GM12874 (cell line): Measurements from ENCODE around the gene IQSEC1.

Source experiments
- CTCF ChIP-seq: IDR thresholded peaks from 2 replicates; pipeline ENCODE4 v1.5.1; 2011; ENCODE audit warnings: low read depth, mild to moderate bottlenecking, control low read depth, low read length, moderate library complexity; ENCODE audit not compliant: insufficient read depth

Gene IQSEC1

DNA sequence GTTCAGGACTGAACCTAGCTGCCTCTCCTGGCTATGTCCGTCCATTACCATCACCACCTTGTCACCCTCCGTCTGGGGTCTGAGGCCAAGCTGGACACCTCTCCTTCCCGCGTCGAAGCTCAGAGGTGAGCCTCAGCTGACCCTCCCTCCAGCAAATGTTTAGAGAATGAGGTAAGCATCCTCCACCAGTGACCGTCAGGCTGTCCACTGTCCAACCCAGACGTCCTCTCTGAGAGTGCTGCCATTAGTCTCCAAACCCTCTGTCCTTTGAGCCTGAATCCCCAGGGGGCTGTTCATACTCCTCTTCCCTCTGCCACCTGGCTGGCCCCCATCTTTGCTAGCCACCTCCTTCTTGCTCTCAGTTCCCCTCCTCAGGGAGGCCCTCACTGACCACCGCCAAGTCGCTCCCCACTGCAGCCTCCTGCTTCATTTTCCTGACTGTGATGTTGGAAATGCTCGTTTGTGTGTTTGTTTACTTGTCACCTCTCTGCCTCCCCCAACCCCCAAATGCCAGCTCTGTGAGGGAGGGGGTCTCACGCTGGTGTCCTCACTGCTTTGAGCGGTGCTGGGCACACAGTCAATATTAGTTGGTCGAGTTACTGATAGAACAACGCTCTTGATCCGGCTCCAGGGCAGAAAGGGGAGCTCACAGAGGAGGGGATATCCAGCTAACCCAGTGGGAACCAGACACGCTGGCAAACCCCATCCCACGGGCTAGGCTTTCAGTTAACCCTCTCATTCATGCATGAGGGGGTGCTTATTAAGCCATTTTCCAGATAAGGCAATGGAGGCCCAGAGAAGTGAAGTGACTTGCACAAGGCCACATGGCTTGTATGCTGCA, 64.9 kb downstream of the IQSEC1 start:
- no peak for TF ChIP-seq CTCF

GRCh38 chr3:13007251-13007941, 65.8 kb downstream of the IQSEC1 start:
- no peak for TF ChIP-seq CTCF

DNA sequence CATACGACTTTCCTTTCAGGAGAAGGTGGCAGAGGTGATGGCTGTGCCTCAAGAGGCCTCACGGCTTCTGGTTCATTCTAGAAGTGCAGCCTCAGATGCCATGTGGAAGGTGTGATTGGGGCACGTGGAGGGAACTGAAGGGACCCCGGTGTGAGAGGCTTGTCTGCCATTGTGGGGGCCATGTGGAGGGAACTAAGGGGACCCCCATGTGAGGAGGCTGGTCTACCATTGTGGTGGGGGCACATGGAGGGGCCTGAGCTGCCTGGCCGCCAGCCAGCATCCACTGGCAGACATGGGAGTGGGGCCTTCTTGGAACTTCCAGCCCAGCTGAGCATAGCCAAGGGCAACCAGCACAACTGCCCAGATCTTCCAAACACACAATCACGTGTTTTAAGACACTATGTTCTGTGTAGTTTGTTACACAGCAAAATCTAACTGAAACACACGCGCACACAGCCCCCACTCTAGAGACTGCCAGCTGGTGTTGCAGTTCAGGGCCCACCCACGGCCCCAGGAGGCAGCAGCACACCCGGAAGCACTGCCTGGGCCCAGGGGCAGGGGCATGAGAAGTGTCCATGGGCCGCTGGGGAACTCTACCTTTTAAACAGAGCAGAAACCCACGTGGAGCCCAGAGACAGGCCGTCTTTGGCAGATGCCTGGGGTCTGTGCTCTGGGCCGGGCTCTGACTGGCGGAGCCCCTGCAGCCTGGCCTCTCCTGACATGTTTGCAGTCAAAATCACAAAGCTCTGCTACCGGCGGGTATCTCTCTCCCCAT, 66.8 kb downstream of the IQSEC1 start:
- no peak for TF ChIP-seq CTCF

- no peak for TF ChIP-seq CTCF
These were observed 67.9 kb downstream of the IQSEC1 start for GRCh38 chr3:13005301-13005700.

DNA sequence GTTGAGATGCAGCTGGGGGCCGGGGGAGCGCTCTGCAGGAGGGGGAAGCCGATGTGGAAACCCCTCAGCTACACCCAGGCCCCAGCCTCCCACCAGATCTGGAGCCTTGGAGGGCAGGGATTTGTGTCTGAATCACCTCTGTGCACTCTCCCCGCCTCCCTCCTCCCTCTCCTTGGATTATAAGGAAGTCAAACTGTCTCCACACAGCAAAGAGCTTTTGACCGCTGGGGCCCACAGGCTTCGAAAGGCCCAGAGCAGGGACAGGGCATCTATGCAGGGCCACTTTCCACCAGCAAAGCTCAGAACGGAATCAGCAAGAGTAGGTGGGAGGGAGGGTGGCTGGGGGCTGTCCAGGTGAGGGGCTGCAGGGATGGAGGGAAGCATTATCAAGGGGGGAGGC, 68.9 kb downstream of the IQSEC1 start:
- TF ChIP-seq CTCF: no peak

- TF ChIP-seq CTCF: no peak
These were observed 69.6 kb downstream of the IQSEC1 start for GRCh38 chr3:13003608-13004007.

- TF ChIP-seq CTCF: no peak
These were observed 70.7 kb downstream of the IQSEC1 start for GRCh38 chr3:13002398-13003124.
